ENCODE measurements around the gene HASPIN. TPM values are rescaled to one million over a fixed set of nuclear protein-coding genes. Genes with fewer than 3 reads are reported as not detected.

HASPIN gene
- total and polyA plus RNA-seq, 9 of the 15 experiments (the other 6 are each of a cell fraction or from before 2014, with no cell fraction given): 0.81 to 13.5 (median 9.9) TPM

- TF ChIP-seq, protein P1, sequence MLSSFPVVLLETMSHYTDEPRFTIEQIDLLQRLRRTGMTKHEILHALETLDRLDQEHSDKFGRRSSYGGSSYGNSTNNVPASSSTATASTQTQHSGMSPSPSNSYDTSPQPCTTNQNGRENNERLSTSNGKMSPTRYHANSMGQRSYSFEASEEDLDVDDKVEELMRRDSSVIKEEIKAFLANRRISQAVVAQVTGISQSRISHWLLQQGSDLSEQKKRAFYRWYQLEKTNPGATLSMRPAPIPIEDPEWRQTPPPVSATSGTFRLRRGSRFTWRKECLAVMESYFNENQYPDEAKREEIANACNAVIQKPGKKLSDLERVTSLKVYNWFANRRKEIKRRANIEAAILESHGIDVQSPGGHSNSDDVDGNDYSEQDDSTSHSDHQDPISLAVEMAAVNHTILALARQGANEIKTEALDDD (IDR thresholded peaks at IDR 0.05): no peak
- TF ChIP-seq KAT7 (CRISPR knock-in tag; IDR thresholded peaks at IDR 0.05; ENCODE audit: borderline replicate concordance) (no peak), FOS (IDR thresholded peaks at IDR 0.05; ENCODE audit: extremely low read depth, insufficient read length) (no peak), GABPB2 (CRISPR knock-in tag; conservative IDR thresholded peaks at IDR 0.05) (no peak), TSC22D4 (tag; IDR thresholded peaks at IDR 0.05) (no peak), MAZ (CRISPR knock-in tag; conservative IDR thresholded peaks at IDR 0.05 in 1 of 2, IDR thresholded peaks at IDR 0.05 in 1 of 2) (no peak), SIN3A (IDR thresholded peaks at IDR 0.05; ENCODE audit: borderline replicate concordance in 2 of 2, control insufficient read depth in 1 of 2, low read depth in 2 of 2, low read length in 2 of 2) (no peak), ZNF395 (CRISPR knock-in tag; IDR thresholded peaks at IDR 0.05) (no peak), RBBP5 (IDR thresholded peaks at IDR 0.05; ENCODE audit: borderline replicate concordance, insufficient read depth, low read length, poor library complexity, severe bottlenecking) (no peak), NCOA4 (IDR thresholded peaks at IDR 0.05; ENCODE audit: partially characterized antibody) (no peak), TAL1 (IDR thresholded peaks at IDR 0.05) (peak; percentile 39), SMARCC2 (IDR thresholded peaks at IDR 0.05; ENCODE audit: low read depth) (no peak), ZNF76 (CRISPR knock-in tag; IDR thresholded peaks at IDR 0.05; ENCODE audit: borderline replicate concordance) (no peak), RBM14 (IDR thresholded peaks at IDR 0.05; ENCODE audit: borderline replicate concordance, insufficient read depth, low read depth, low read length) (no peak), ZBTB17 (CRISPR knock-in tag; IDR thresholded peaks at IDR 0.05) (no peak), MEIS2 (IDR thresholded peaks at IDR 0.05; ENCODE audit: partially characterized antibody) (no peak), MCM2 (IDR thresholded peaks at IDR 0.05; ENCODE audit: low read depth) (no peak), ZKSCAN1 (IDR thresholded peaks at IDR 0.05; ENCODE audit: low read depth, low read length) (no peak), SMAD4 (CRISPR knock-in tag; conservative IDR thresholded peaks at IDR 0.05) (no peak), CCAR2 (IDR thresholded peaks at IDR 0.05; ENCODE audit: low read depth, low read length) (no peak), RBM25 (IDR thresholded peaks at IDR 0.05; ENCODE audit: low read depth, low read length, severe bottlenecking) (no peak), HNRNPLL (IDR thresholded peaks at IDR 0.05; ENCODE audit: low read depth, low read length, poor library complexity, severe bottlenecking) (no peak), RCOR1 (IDR thresholded peaks at IDR 0.05; ENCODE audit: borderline replicate concordance in 1 of 2, low read depth in 2 of 2, low read length in 2 of 2) (peak in 1 of 2 experiments; percentile 55; a peak in 1 of 4 replicates)
- TF ChIP-seq, protein P2, sequence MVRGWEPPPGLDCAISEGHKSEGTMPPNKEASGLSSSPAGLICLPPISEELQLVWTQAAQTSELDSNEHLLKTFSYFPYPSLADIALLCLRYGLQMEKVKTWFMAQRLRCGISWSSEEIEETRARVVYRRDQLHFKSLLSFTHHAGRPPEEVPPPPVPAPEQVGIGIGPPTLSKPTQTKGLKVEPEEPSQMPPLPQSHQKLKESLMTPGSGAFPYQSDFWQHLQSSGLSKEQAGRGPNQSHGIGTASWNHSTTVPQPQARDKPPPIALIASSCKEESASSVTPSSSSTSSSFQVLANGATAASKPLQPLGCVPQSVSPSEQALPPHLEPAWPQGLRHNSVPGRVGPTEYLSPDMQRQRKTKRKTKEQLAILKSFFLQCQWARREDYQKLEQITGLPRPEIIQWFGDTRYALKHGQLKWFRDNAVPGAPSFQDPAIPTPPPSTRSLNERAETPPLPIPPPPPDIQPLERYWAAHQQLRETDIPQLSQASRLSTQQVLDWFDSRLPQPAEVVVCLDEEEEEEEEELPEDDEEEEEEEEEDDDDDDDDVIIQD (CRISPR knock-in tag; IDR thresholded peaks at IDR 0.05): no peak
Observed at GRCh38 chr17:3712811-3713463, 10.8 kb upstream of the HASPIN start (continued).
